Ovary (tissue), 9 donors: ENCODE data around the gene NDST4. TPM values are rescaled to one million over a fixed set of nuclear protein-coding genes. Genes with fewer than 3 reads are reported as not detected.

Experiments used
- DNase-seq, 5 donors: peaks; one replicate each; pipeline ENCODE4 v3.0.0-alpha.2; 2019 to 2020
- H3K27ac ChIP-seq, 2 donors: fragments of 200-600 bp; one replicate each; pipeline versions ENCODE4 v1.5.1 to v1.8.0; 2019 to 2022
- H3K27me3 ChIP-seq: fragments of 200-600 bp; one replicate; pipeline ENCODE4 v1.8.0; 2022
- H3K36me3 ChIP-seq: fragments of 200-600 bp; sonication (generic); one replicate; pipeline ENCODE4 v1.5.1; 2019
- H3K4me1 ChIP-seq: one replicate; pipeline ENCODE4 v1.8.1; 2013; ENCODE audit warnings: mild to moderate bottlenecking, moderate library complexity; ENCODE audit not compliant: insufficient read depth
- H3K4me3 ChIP-seq: fragments of 200-600 bp; sonication (generic); one replicate; pipeline ENCODE4 v1.5.1; 2017
- H3K9me3 ChIP-seq, 2 donors: fragments of 200-600 bp in 1 of 2; sonication (generic) in 1 of 2; one replicate each; pipeline versions ENCODE4 v1.5.1 to v1.8.1; 2013 to 2019; ENCODE audit warnings: mild to moderate bottlenecking in 1 of 2, moderate library complexity in 1 of 2
- EP300 ChIP-seq: sonication (generic); formaldehyde crosslinking; IDR thresholded peaks from one replicate; pipeline ENCODE4 v1.6.1; 2017; ENCODE audit warnings: antibody characterized with exemption
- POLR2A ChIP-seq: fragments of 450-650 bp; IDR thresholded peaks from one replicate; pipeline ENCODE4 v1.6.1; 2017; ENCODE audit warnings: antibody characterized with exemption, mild to moderate bottlenecking, moderate library complexity
- WGBS, 3 donors: extraction: QIAGEN DNeasy Blood & Tissue Kit in 1 of 3; methylation state at CpG; one replicate each; pipeline versions ENCODE4 v1.1.5 to v1.1.7; 2013 to 2017; 5-methylcytosine and 5-hydroxymethylcytosine counted together
- intact Hi-C, 4 donors: fragments of 100-400 bp; cut with DNase I; formaldehyde crosslinking; loops; one replicate each; pipeline versions ENCODE4 v1.11.0 to v1.15.1; 2022 to 2023
- polyA plus RNA-seq, 2 donors: library from polyadenylated mRNA; stranded (reverse); fragments of 200-250 nt in 1 of 2; fragments of 350-450 nt in 1 of 2; fragmentation: Illumina TruSeq in 1 of 2; extraction: RNeasy Lipid Tissue Mini Kit (QIAGEN cat#74804) in 1 of 2; gene quantifications; one replicate each; pipeline ENCODE4 v1.2.3, GENCODE V29; 2013 to 2014
- total RNA-seq, 7 donors: library from RNA; depleted of rRNA in 2 of 7; stranded (reverse); fragments of >200 nt in 2 of 7; fragmentation: NEBNext Ultra II Directional in 3 of 7; extraction: Animal tissue kit (Norgen Biotek cat#: 25700) in 3 of 7; gene quantifications; one replicate each; pipeline versions ENCODE4 v1.1.0 to v1.2.4, GENCODE V29; 2016 to 2023
- TF ChIP-seq, protein P1 (sequence below), 3 donors: fragments of 450-650 bp in 2 of 3; fragments of 200-600 bp in 1 of 3; IDR thresholded peaks; one replicate each; pipeline versions ENCODE4 v1.5.1 to v1.8.0; 2016 to 2022; ENCODE audit warnings: antibody characterized with exemption in 3 of 3, mild to moderate bottlenecking in 1 of 3
- donor health status: DM: no; HTN: no; CAD: no; lungs with moderate emphysema.
- donor health status: DM: no; HTN: no; CAD: no.
- donor health status: Bipolar disorder and iron deficiency.
- donor health status: DM: yes; HTN: yes; CAD: no.
- donor health status: DM: no; HTN: no; CAD: no.
- donor health status: DM: yes; HTN: yes; CAD: no.

NDST4 gene
- total and polyA plus RNA-seq, 9 donors, result 0.12 to 2.9 (median 0.72) TPM

DNA sequence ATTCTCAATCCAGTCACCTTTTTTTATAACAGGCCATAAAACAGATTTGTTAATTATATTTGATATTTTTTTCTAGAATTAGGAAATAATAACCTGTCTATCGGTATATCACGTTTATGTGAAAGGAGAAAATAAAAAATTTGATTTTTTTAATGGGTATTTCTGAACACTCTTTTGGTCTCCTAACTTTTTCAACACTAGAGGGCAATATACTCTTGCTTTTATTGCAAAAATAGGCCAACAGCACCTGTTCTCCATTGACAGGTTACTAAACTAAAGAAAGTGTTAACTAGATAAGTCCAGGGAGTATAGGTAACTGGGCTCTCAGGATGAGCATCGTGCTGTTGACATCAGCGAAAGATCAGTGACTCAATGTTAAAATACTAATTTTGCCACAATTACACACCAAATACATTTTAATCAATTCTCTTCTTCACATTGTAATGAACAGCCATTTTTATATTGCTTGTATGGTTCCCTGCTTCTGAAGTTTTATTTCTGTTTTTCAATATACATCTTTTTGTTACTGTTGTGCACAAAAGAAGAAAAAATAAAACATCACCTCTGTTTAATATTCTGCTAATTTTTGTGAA, 22.8 kb downstream of the NDST4 start:
- no peak for TF ChIP-seq EP300
- no peak for TF ChIP-seq POLR2A
- TF ChIP-seq, protein P1, sequence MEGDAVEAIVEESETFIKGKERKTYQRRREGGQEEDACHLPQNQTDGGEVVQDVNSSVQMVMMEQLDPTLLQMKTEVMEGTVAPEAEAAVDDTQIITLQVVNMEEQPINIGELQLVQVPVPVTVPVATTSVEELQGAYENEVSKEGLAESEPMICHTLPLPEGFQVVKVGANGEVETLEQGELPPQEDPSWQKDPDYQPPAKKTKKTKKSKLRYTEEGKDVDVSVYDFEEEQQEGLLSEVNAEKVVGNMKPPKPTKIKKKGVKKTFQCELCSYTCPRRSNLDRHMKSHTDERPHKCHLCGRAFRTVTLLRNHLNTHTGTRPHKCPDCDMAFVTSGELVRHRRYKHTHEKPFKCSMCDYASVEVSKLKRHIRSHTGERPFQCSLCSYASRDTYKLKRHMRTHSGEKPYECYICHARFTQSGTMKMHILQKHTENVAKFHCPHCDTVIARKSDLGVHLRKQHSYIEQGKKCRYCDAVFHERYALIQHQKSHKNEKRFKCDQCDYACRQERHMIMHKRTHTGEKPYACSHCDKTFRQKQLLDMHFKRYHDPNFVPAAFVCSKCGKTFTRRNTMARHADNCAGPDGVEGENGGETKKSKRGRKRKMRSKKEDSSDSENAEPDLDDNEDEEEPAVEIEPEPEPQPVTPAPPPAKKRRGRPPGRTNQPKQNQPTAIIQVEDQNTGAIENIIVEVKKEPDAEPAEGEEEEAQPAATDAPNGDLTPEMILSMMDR (IDR thresholded peaks at IDR 0.05), result no peak
- no peaks in the 10 kb centered on the region for H3K36me3 ChIP-seq
- H3K9me3 ChIP-seq, result no peaks in the 10 kb centered on the region
- intact Hi-C loops, result no loop called here
- H3K27me3 ChIP-seq, result no peaks in the 10 kb centered on the region
- DNase-seq, result no peak
- H3K4me3 ChIP-seq, result no peak overlapping the region
- no peaks in the 10 kb centered on the region for H3K4me1 ChIP-seq
- 17 to 20% (median 19%) methylated on average over 4 of the region's 4 CpGs for WGBS, 3 donors
- no peak overlapping the region for H3K27ac ChIP-seq

DNA sequence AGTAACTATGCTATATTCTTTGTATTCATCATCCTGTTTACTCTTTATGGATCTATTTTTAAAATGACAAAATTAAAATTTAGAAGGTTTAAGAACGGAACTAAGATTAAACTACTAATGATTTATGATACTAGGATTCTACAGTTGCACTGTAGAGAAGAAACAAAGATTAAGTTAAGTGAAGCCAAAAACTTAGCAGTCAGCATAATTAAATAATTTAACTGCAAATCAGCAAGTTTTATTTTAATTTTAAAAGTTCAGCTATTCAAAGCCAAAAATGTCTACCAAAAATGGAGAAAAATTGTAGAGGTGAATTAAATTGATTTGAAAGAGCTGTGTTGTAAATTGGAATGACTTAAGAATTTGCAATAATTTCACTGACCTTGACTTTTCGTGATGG, 30.8 kb downstream of the NDST4 start:
- WGBS, 3 donors, result 27 to 34% (median 28%) methylated on average over 2 of the region's 2 CpGs
- Histone ChIP-seq H3K36me3 (no peaks in the 10 kb centered on the region), H3K27ac (no peak overlapping the region), H3K27me3 (no peaks in the 10 kb centered on the region), H3K9me3 (no peaks in the 10 kb centered on the region), H3K4me1 (no peaks in the 10 kb centered on the region), H3K4me3 (no peak overlapping the region)
- DNase-seq, result no peak
- intact Hi-C loops, result no loop called here
- TF ChIP-seq, protein P1 (IDR thresholded peaks at IDR 0.05), result no peak
- TF ChIP-seq EP300 (no peak), POLR2A (no peak)

DNA sequence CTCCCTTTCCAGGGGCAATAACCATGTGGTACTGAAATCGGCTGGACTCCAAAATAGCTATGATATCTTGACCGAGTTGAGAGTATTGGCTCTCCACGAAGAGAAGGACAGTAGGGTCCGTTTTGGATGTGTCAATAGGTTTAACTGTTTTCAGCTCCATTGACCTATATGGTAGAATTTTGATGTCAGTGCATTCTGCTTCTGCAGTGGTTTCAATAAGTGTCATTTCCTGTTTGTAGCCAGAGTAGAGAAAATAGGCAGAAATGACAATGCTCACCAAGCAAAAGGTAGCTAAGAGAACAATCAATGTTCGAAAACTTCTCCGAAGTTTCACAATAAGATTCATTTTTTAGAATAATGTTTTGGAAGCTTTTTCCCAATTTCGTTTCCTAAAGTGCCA, 36.7 kb downstream of the NDST4 start:
- intact Hi-C loops, result no loop called here
- Histone ChIP-seq H3K27me3 (no peaks in the 10 kb centered on the region), H3K4me3 (no peak overlapping the region), H3K27ac (no peak overlapping the region), H3K36me3 (no peaks in the 10 kb centered on the region), H3K9me3 (no peaks in the 10 kb centered on the region), H3K4me1 (no peaks in the 10 kb centered on the region)
- WGBS, 3 donors, result 91% methylated on average over 7 of the region's 7 CpGs
- TF ChIP-seq EP300 (no peak), POLR2A (no peak)
- TF ChIP-seq, protein P1 (IDR thresholded peaks at IDR 0.05), result no peak
- no peak for DNase-seq

DNA sequence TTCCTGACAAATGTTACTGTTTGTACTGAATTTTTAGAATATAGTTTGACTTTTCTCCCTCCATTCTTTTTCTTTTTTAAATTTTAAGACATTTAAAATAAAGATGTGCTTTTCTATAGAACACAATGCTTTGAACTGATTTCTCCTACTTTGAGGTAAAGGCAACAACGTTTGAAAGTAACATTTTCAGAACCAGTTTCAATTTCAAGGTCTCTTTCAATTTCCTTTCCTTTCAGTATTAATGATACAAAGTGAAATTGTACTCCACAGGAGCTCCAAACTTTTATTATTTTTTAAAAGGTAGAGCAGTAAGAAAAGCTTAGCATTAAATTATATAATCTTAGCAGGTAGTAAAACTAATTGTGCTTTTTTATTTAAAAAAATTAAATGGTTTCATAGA, 54.9 kb downstream of the NDST4 start:
- H3K9me3 ChIP-seq, result no peaks in the 10 kb centered on the region
- no peak for DNase-seq
- WGBS, 3 donors, result 3% methylated on average over 1 of the region's 1 CpG
- no peaks in the 10 kb centered on the region for H3K36me3 ChIP-seq
- no peaks in the 10 kb centered on the region for H3K4me1 ChIP-seq
- intact Hi-C loops, result no loop called here
- H3K4me3 ChIP-seq, result no peak overlapping the region
- no peak for TF ChIP-seq EP300
- TF ChIP-seq, protein P1 (IDR thresholded peaks at IDR 0.05), result no peak
- TF ChIP-seq POLR2A, result no peak
- H3K27me3 ChIP-seq, result no peaks in the 10 kb centered on the region
- H3K27ac ChIP-seq, result no peak overlapping the region
